HepG2 (cell line): ENCODE data around the gene CGGBP1. TPM values are rescaled to one million over a fixed set of nuclear protein-coding genes. Genes with fewer than 3 reads are reported as not detected.

Experiments used
- ATAC-seq: fragments of 200-7000 bp; cut with Tn5 transposase; 3 replicates; pipeline ENCODE4 v1.9.1; 2020; ENCODE audit warnings: mild to moderate bottlenecking, moderate library complexity
- BruUV-seq: library from RNA; stranded (reverse); fragments of 400-500 nt; replicated peaks from 2 replicates; lab custom pipeline; 2021; lab: Mats Ljungman, UMichigan
- CTCF ChIA-PET: fragments of 300-600 bp; formaldehyde crosslinking; extraction: SDS; loops from one replicate; lab custom pipeline; 2021; ENCODE audit warnings: low total read pairs, inconsistent platforms, low intra/inter-chr PET ratio; lab: Yijun Ruan, JAX
- POLR2A ChIA-PET: fragments of 350-600 bp; sonication (Branson Sonifier 250); formaldehyde crosslinking; loops from one replicate; lab custom pipeline; 2020; ENCODE audit warnings: antibody characterized with exemption, inconsistent platforms; lab: Yijun Ruan, JAX
- DNase-seq: peaks from one replicate; pipeline ENCODE4 v3.0.0-alpha.2; 2015; ENCODE audit warnings: low spot score
- FAIRE-seq: peaks from 3 replicates; lab custom pipeline; 2011; peaks lifted over from hg19 to GRCh38; lab: Jason Lieb, UNC
- H2AFZ ChIP-seq: one replicate; pipeline ENCODE4 v1.6.1; 2011; ENCODE audit warnings: low read length, inconsistent platforms
- H3K27ac ChIP-seq: fragments of 300-600 bp; 3 replicates; pipeline ENCODE4 v1.8.0; 2011; ENCODE audit warnings: mixed run types, mild to moderate bottlenecking, mixed read lengths, low read length, inconsistent platforms; ENCODE audit not compliant: insufficient read depth; ENCODE audit errors: extremely low read length
- H3K27me3 ChIP-seq, 2 experiments: fragments of 200-600 bp in 1 of 2; 2 replicates in 1 of 2; 3 replicates in 1 of 2; pipeline versions ENCODE4 v1.6.0 to v1.8.0; 2011; ENCODE audit warnings: low read length in 2 of 2, mild to moderate bottlenecking in 2 of 2, moderate library complexity in 2 of 2, inconsistent platforms in 1 of 2; ENCODE audit not compliant: insufficient read depth in 2 of 2, control insufficient read depth in 1 of 2
- H3K36me3 ChIP-seq, 2 experiments: fragments of 200-600 bp in 1 of 2; replicated peaks in 1 of 2; 2 replicates in 1 of 2; 3 replicates in 1 of 2; pipeline versions ENCODE4 v1.5.1 to v1.8.0; 2011; ENCODE audit warnings: low read length in 2 of 2, inconsistent platforms in 1 of 2; ENCODE audit not compliant: insufficient read depth in 2 of 2, control insufficient read depth in 1 of 2
- H3K4me1 ChIP-seq: 2 replicates; pipeline ENCODE4 v1.5.1; 2012; ENCODE audit warnings: low read length, inconsistent platforms; ENCODE audit not compliant: insufficient read depth
- H3K4me2 ChIP-seq: 2 replicates; pipeline ENCODE4 v1.6.0; 2011; ENCODE audit warnings: low read depth, low read length, inconsistent platforms
- H3K4me3 ChIP-seq, 3 experiments: fragments of 200-600 bp in 1 of 3; sonication (generic), shearing (Covaris generic) in 1 of 3; replicated peaks in 1 of 3; 2 replicates each; pipeline ENCODE4 v1.5.1; 2011 to 2016; ENCODE audit warnings: low read length in 3 of 3, inconsistent platforms in 2 of 3, low read depth in 2 of 3, mild to moderate bottlenecking in 2 of 3, control low read depth in 1 of 3, mixed read lengths in 1 of 3; ENCODE audit not compliant: insufficient read depth in 1 of 3
- H3K79me2 ChIP-seq: one replicate; pipeline ENCODE4 v1.6.1; 2011; ENCODE audit warnings: low read length, inconsistent platforms; ENCODE audit not compliant: insufficient read depth
- H3K9ac ChIP-seq: 2 replicates; pipeline ENCODE4 v1.6.0; 2011; ENCODE audit warnings: mild to moderate bottlenecking, low read depth, low read length, inconsistent platforms; ENCODE audit not compliant: insufficient read depth
- H3K9me3 ChIP-seq: 2 replicates; pipeline ENCODE4 v1.5.1; 2012; ENCODE audit warnings: mild to moderate bottlenecking, low read length
- H4K20me1 ChIP-seq: 2 replicates; pipeline ENCODE4 v1.6.0; 2011; ENCODE audit warnings: inconsistent platforms, mild to moderate bottlenecking, low read length, moderate library complexity; ENCODE audit not compliant: insufficient read depth
- ATF3 ChIP-seq: sonication (generic); formaldehyde crosslinking; IDR thresholded peaks from 2 replicates; pipeline ENCODE4 v1.4.0; 2020; ENCODE audit warnings: missing genetic modification reagents
- CHCHD3 ChIP-seq: sonication (generic); formaldehyde crosslinking; IDR thresholded peaks from 2 replicates; pipeline ENCODE4 v1.8.0; 2022; ENCODE audit warnings: mild to moderate bottlenecking, missing genetic modification reagents, moderate library complexity
- KLF12 ChIP-seq: sonication (generic); formaldehyde crosslinking; IDR thresholded peaks from 2 replicates; pipeline ENCODE4 v1.4.0; 2020; ENCODE audit warnings: missing genetic modification reagents, borderline replicate concordance
- NKX3-1 ChIP-seq: sonication (generic); formaldehyde crosslinking; IDR thresholded peaks from 2 replicates; pipeline ENCODE4 v1.5.0; 2020; ENCODE audit warnings: missing genetic modification reagents
- NR3C1 ChIP-seq: sonication (generic); formaldehyde crosslinking; IDR thresholded peaks from 2 replicates; pipeline ENCODE4 v1.4.0; 2020; ENCODE audit warnings: missing genetic modification reagents
- PTBP1 ChIP-seq: fragments of 200-400 bp; formaldehyde crosslinking; IDR thresholded peaks from 2 replicates; pipeline ENCODE4 v1.6.1; 2018; ENCODE audit warnings: low read length, low read depth; ENCODE audit not compliant: poor library complexity, severe bottlenecking
- RELA ChIP-seq: sonication (generic); formaldehyde crosslinking; IDR thresholded peaks from 2 replicates; pipeline ENCODE4 v1.4.0; 2020; ENCODE audit warnings: missing genetic modification reagents
- TFAP4 ChIP-seq: sonication (generic); IDR thresholded peaks from 2 replicates; pipeline ENCODE4 v1.6.1; 2016; ENCODE audit warnings: low read depth, borderline replicate concordance
- ZC3H13 ChIP-seq: sonication (generic); formaldehyde crosslinking; IDR thresholded peaks from 2 replicates; pipeline ENCODE4 v1.8.1; 2023; ENCODE audit warnings: mild to moderate bottlenecking, missing genetic modification reagents, moderate library complexity
- ZNF234 ChIP-seq: sonication (generic); formaldehyde crosslinking; conservative IDR thresholded peaks from 2 replicates; pipeline ENCODE4 v1.5.1; 2020; ENCODE audit warnings: mild to moderate bottlenecking, missing genetic modification reagents
- ZNF350 ChIP-seq: sonication (generic); formaldehyde crosslinking; IDR thresholded peaks from 2 replicates; pipeline ENCODE4 v1.4.0; 2020; ENCODE audit warnings: mild to moderate bottlenecking, low read depth, missing genetic modification reagents, borderline replicate concordance
- WGBS: methylation state at CpG from one replicate; pipeline ENCODE4 v1.1.6; 2017; ENCODE audit warnings: low lambda C conversion rate; 5-methylcytosine and 5-hydroxymethylcytosine counted together
- in situ Hi-C: cut with HindIII; loops from 2 replicates; pipeline ENCODE4 v1.10.0; 2017; ENCODE audit warnings: low pct_unique_long_range_greater_than_20kb; ENCODE audit not compliant: extremely low pct_ligation_motif_present
- intact Hi-C: fragments of 100-400 bp; cut with micrococcal nuclease; formaldehyde crosslinking; loops from one replicate; pipeline ENCODE4 v1.10.0; 2022; ENCODE audit not compliant: unreplicated experiment
- polyA plus RNA-seq, 8 experiments: library from polyadenylated mRNA; depleted of rRNA in 3 of 8; stranded (reverse) in 7 of 8; unstranded in 1 of 8; fragments of >200 nt; fragmentation: Illumina TruSeq in 4 of 8; extraction: Trizol in 4 of 8; gene quantifications; 2 replicates each; pipeline versions ENCODE4 v1.2.1 to v1.2.3, GENCODE V29; 2011 to 2016; ENCODE audit warnings: low read depth in 4 of 8, missing spikeins in 1 of 8, mixed read lengths in 1 of 8; ENCODE audit not compliant: insufficient read depth in 1 of 8
- total RNA-seq, 5 experiments: library from RNA; depleted of rRNA; stranded (reverse); fragments of >200 nt; fragmentation: Illumina TruSeq; extraction: Trizol; gene quantifications; 2 replicates each; pipeline ENCODE4 v1.2.3, GENCODE V29; 2016; ENCODE audit warnings: low read depth in 1 of 5

The CGGBP1 gene
- total and polyA plus RNA-seq, 2 of the 13 experiments (the other 11 are each of a cell fraction or from before 2014, with no cell fraction given): 38.9 to 47.0 TPM

- H4K20me1 ChIP-seq: no peaks in the 10 kb centered on the region
- ATAC-seq (no peak), DNase-seq (no peak), FAIRE-seq (no peak)
- WGBS: 14% methylated on average over 2 of the region's 2 CpGs
- H3K4me3 ChIP-seq: no peak overlapping the region
- no peaks in the 10 kb centered on the region; the same call in 1 of the 2 replicates for H3K4me1 ChIP-seq
- H3K79me2 ChIP-seq: no peaks in the 10 kb centered on the region
- ChIA-PET CTCF (no interaction called here), POLR2A (no interaction called here)
- no peak for TF ChIP-seq ZNF234 (CRISPR knock-in tag)
- no peak for TF ChIP-seq ZC3H13
- TF ChIP-seq CHCHD3 (CRISPR knock-in tag): no peak
- no peak for TF ChIP-seq ATF3 (CRISPR knock-in tag)
- no peak for TF ChIP-seq TFAP4
- no peak for TF ChIP-seq ZNF350 (CRISPR knock-in tag)
- no peak for TF ChIP-seq KLF12 (CRISPR knock-in tag)
- H3K9me3 ChIP-seq: no peaks in the 10 kb centered on the region
- BruUV-seq: no TSS peak
- no peak overlapping the region for H3K9ac ChIP-seq
- no peaks in the 10 kb centered on the region for H3K36me3 ChIP-seq
- intact Hi-C loops (no loop called here), in situ Hi-C loops (no loop called here)
- H2AFZ ChIP-seq: no peak overlapping the region
- no peak overlapping the region for H3K4me2 ChIP-seq
- H3K27ac ChIP-seq: no peak overlapping the region
- H3K27me3 ChIP-seq: no peaks in the 10 kb centered on the region
Observed at GRCh38 chr3:88033808-88034207, 25.0 kb downstream of the CGGBP1 start.

GRCh38 chr3:88033079-88033478, 25.7 kb downstream of the CGGBP1 start:
- Histone ChIP-seq H3K9ac (no peak overlapping the region), H2AFZ (peak overlapping the region; percentile 42), H3K27me3 (peaks cover 0 to 2% of the 10 kb centered on the region in 2 experiments; a peak in 1 of 5 replicates), H3K9me3 (no peaks in the 10 kb centered on the region), H4K20me1 (no peaks in the 10 kb centered on the region), H3K36me3 (no peaks in the 10 kb centered on the region), H3K4me1 (no peaks in the 10 kb centered on the region; the same call in 1 of the 2 replicates), H3K79me2 (no peaks in the 10 kb centered on the region), H3K27ac (no peak overlapping the region), H3K4me2 (no peak overlapping the region), H3K4me3 (no peak overlapping the region)
- ATAC-seq (no peak), FAIRE-seq (no peak), DNase-seq (no peak)
- no peak for TF ChIP-seq NKX3-1 (CRISPR knock-in tag)
- TF ChIP-seq PTBP1: no peak
- no peak for TF ChIP-seq NR3C1 (CRISPR knock-in tag)
- no peak for TF ChIP-seq RELA
- in situ Hi-C loops: no loop called here
- ChIA-PET POLR2A (no interaction called here), CTCF (no interaction called here)
- intact Hi-C loops: no loop called here
- WGBS: 38% methylated on average over 2 of the region's 2 CpGs
- BruUV-seq: no TSS peak
